NCI-H446 treated with DMSO at 0.1 percent for 48 hours (cell line): ENCODE measurements around the gene MED13L.
A peak's percentile ranks its signal among the peaks of the same experiment; 100 is the strongest.

Experiments used
- DNase-seq: peaks from one replicate; lab custom pipeline; 2025; lab: John Stamatoyannopoulos, UW

Gene MED13L

DNA sequence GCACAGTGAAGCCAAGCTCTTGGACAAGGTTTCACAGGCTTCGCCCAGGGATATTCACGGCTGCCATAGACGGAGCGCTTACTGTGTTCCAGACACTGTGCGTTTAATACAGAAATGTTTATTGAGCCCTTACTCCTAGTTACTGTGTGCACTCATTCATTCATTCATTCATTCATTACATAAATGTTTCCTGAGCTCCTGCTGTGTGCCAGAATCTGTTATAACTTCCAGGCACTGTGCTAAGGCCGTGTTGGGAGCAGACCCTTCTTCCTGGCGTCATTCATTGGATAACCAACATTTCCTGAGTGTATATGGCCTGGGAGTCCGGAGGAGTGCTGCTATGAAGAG is 760 bp upstream of the MED13L start:
- no peak for DNase-seq

GRCh38 chr12:116276652-116277466 is 634 bp downstream of the MED13L start:
- DNase-seq, result peak; percentile 49

- DNase-seq, result no peak
Observed at GRCh38 chr12:116274551-116275375, 2.7 kb downstream of the MED13L start.

DNA sequence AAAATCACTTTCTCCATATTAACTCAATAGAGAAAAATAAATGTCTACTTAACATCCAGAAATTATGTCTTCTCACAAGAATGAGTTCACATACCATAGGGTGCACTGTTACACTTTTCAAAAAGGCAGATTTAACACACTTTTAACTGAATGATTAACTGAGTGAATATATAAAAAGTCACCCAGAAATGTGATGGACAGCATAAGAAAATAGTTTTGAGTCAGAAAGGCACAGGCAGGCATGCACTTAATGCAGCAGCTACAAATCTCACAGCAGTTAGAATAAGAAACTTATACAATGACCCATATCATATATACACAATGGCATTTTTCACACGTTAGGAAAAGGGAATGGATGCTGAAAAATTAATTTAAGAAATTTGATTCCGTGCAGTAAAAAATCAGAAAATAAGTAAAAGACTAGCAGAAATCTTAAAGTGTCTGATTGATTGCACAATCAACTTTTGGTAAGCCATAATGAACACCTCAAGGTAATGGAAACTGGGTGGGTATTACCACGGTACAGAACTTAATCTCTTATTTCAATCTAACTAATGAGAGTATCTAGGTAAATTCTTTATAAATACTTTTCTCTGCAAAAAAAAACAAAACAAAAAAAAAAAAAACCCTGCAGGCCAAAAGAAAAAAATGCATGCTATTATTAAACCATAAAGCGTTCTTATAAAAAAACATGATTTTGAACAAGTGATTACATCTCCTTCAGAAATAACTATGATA is 3.5 kb downstream of the MED13L start:
- no peak for DNase-seq

- no peak for DNase-seq
Observed at GRCh38 chr12:116267948-116268347, 9.5 kb downstream of the MED13L start.

DNA sequence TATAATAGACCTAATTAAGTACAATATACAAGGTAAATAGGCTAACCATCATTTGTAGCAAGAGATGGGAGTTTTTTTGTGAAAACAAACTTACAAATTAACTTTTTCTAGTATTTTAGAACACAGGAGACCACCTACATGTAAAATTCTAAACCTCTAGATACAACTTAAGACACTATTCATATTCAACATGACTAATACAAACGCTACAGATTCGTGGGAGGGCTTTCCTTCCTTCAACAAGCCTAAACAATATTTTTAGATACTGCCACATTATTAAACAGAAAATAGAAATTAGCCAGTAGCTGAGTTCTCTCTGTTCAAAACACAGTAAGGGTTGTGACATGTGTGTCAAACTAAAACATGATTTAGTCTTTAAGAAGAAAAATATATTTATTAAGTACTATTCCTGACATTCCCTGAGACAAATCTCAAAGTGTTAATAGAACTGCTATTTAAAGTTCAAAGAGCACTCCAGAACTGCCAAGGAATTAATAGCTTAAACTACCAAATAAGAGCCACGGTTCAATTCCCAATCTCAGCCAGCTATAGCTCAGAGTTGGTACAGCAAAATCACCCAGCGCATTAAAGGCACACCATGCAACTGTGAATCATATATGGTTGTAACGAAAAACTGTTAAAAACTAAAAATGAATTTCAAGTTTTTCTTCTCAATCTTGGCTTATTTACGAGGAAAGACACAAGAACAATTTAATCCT is 10.7 kb downstream of the MED13L start:
- no peak for DNase-seq

- no peak for DNase-seq
Observed at GRCh38 chr12:116266168-116266601, 11.3 kb downstream of the MED13L start.

DNA sequence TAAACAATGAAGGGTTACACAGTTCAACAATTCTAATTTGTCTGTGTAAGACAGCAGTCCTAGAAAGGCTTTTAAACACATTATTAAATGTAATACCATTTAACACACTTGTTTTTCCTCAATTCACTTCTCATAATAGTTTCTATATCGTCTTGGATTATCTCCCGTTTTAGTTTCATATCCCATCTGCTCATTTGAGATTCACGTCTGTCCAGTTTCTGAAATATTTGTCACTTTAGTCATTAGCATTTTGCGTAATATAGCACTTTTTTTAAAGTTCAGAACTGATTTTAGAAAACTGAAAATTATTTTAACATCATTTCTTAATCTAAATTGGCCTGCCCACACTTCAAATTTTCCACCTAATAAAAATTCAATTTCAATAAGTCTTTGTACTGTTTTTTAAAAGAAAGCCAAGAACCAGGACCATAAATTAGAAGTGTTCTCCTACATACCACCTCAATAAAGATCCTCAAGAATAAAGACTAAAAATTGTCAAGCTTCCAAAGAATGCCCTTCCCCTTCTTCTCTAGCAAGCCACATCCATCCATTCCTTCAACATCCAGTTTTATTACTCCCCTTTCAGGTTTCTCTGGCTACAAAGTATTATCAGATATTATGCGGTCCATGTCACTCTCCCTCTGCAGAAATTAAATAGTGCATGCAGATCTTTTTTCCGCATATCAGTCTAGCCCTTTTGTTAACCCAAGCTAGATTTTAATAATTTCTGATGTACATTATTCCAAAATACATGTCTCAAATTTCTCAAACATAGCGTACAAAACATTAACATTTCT is 11.9 kb downstream of the MED13L start:
- peak; percentile 24 for DNase-seq

DNA sequence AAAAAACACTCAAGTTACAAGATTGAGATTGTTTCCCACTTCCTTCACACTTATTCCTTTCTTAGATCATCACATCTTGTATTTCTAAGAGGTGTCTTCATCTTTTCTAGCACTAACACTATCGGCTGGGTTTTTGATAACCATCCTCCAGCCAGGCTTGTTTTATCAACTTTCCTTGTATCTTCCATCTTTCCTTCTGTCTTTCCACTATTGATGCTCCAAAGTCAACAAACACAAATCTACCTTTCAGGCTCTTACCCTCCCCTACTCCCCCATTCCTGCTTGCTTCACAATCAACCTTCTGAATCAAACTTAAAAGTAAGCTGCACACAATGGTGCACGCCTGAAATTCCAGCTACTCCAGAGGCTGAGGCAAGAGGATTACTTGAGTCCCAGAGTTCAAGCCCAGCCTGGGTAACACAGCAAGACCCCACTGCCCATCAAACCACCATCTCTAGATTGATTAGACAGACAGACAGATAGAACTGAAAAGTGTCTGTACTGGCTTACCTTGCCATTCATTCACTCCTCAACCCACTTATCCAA is 12.9 kb downstream of the MED13L start:
- DNase-seq, result no peak

DNA sequence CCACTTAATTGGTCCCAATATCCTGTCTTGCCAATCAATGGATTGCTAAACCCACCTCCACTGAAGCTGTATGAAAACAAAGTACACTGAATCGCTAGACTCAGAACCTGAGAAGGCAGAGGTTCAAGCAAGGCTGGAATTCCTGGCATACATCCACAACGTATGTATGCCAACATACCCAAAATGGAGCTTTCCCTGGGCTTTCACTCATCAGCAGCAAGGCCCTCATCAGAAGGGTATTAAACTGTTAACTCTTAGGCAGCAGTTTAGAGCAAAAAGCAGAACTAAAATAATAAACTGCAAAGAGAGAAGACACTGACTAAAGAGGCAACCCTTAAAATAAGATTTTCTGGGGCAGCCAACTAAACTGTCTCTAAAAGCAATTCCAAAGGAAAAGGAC is 13.6 kb downstream of the MED13L start:
- DNase-seq, result peak; percentile 40

GRCh38 chr12:116263431-116263830 is 14.1 kb downstream of the MED13L start:
- DNase-seq, result no peak

GRCh38 chr12:116262741-116263140 is 14.8 kb downstream of the MED13L start:
- DNase-seq, result no peak

GRCh38 chr12:116261525-116262100 is 15.9 kb downstream of the MED13L start:
- no peak for DNase-seq

DNA sequence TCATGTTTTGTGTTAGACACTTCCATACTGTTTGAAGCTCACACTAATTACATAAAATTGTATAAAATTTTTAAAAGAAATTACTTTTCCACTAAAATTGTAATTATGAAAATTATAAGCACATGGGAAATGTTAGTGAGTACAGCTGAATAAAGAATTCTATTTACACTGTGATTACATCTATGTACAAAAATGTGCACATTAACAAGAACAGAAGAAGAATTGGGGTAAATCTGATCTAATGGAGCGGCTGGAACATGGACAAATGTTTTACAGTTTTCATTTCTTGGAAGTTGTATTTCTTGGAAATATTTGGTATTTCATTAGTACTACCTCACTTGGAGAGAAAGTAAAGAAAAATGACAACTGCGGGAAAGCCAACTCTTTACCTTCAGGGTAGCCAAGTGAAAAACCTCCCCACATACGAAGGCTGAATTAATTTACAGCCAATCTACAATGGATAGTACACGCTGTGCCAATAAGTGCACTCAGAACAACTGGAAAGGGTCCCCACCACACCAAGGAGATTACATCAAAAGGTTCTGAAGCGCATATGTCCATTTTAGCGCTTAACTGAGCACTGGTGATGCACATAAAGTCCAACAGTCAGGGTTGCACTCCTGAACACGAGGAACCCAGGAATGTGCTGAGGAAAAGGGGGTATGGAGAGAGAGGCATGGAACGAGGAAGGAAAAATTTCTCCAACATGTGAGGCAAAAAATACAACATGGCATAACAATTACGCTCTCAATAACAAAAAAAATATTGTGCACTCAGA is 17.5 kb downstream of the MED13L start:
- no peak for DNase-seq

DNA sequence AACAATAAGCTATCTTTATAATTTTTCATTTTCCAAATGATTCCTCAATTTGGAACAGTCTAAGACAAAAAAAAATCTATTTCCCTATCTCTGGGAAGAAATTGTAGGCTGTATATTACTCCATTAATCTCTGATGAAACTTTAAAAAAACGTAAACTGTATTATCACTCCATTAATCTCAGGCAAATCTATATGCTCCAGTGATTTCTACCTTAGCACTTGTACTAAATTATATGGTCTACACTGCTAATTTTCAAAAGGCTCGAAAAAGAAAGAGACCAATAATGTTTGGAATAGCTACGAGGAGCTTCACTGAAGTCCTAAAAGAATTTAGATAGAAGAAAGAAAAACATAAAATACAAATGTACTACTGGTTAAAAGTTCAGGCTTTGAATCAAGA is 19.7 kb downstream of the MED13L start:
- DNase-seq, result no peak

GRCh38 chr12:116257215-116257614 is 20.3 kb downstream of the MED13L start:
- no peak for DNase-seq

GRCh38 chr12:116249938-116250337 is 27.6 kb downstream of the MED13L start:
- no peak for DNase-seq

- DNase-seq, result no peak
Observed at GRCh38 chr12:116248930-116249329, 28.6 kb downstream of the MED13L start.

GRCh38 chr12:116248433-116248832 is 29.1 kb downstream of the MED13L start:
- no peak for DNase-seq

DNA sequence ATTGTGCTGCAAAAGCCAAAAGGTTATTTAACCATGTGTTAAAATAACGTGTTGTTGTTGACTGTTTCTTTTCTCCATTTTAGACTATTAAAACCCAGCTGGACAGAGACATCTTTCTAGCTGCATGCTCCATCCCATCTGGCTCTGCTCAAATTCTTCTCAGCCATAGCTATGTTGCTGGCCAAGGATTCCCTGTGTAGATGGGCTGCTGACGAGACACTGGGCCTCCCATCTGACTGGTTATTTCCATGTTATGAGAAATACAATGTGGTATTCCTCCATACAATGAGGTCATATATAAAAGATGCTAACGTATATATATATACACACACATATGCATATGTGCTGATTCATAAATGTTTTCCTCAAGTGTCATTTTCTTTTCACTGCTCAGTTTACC is 30.1 kb downstream of the MED13L start:
- peak; percentile 71 for DNase-seq
